ENCODE results near the gene SLC24A3.

DNA sequence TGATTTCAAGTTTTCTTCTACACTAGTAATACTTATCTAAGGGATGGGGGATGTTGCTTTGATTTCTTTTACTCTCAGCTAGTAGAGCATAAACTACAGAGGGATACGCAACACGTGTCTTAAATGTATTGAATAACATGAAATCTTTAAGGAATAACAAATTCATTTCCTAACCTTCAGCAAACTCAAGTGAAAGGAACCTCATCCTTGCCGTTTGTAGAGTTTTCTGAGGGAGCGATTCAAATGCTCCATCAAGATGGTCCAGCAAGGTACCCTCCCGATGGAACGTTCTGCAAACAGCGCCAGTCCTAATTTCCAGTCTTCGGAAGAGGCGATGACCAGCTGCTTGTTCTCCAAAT is 450.2 kb downstream of the SLC24A3 start:
- TF ChIP-seq, protein P1, sequence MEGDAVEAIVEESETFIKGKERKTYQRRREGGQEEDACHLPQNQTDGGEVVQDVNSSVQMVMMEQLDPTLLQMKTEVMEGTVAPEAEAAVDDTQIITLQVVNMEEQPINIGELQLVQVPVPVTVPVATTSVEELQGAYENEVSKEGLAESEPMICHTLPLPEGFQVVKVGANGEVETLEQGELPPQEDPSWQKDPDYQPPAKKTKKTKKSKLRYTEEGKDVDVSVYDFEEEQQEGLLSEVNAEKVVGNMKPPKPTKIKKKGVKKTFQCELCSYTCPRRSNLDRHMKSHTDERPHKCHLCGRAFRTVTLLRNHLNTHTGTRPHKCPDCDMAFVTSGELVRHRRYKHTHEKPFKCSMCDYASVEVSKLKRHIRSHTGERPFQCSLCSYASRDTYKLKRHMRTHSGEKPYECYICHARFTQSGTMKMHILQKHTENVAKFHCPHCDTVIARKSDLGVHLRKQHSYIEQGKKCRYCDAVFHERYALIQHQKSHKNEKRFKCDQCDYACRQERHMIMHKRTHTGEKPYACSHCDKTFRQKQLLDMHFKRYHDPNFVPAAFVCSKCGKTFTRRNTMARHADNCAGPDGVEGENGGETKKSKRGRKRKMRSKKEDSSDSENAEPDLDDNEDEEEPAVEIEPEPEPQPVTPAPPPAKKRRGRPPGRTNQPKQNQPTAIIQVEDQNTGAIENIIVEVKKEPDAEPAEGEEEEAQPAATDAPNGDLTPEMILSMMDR (optimal IDR thresholded peaks at IDR 0.05 in 1 of 3, IDR thresholded peaks at IDR 0.05 in 1 of 3, conservative IDR thresholded peaks at IDR 0.05 in 1 of 3; ENCODE audit: extremely low read depth in 1 of 3, insufficient read depth in 2 of 3, low read length in 3 of 3): no peak
- no peak for TF ChIP-seq EZH2 (IDR thresholded peaks at IDR 0.05; ENCODE audit: low read length)
